Neural crest cell (in vitro differentiated cells): ENCODE measurements around the gene MBD3L4. TPM values are rescaled to one million over a fixed set of nuclear protein-coding genes. Genes with fewer than 3 reads are reported as not detected.
"Not testable (repeated sequence)": the region's sequence is repeated elsewhere in the genome, so short reads cannot be mapped to it uniquely, and the experiment has no call there.

ENCODE experiments used
- DNase-seq: peaks from one replicate; pipeline ENCODE4 v3.0.0; 2021; ENCODE audit warnings: low read depth, mixed read lengths, low spot score
- H3K27ac Mint-ChIP-seq: one replicate; pipeline ENCODE4 v1.8.0; 2021; ENCODE audit warnings: mild to moderate bottlenecking, mixed read lengths; ENCODE audit not compliant: unreplicated experiment
- H3K27me3 Mint-ChIP-seq: 2 replicates; pipeline ENCODE4 v1.8.0; 2021; ENCODE audit warnings: low read depth, mild to moderate bottlenecking, mixed read lengths
- H3K36me3 Mint-ChIP-seq: 2 replicates; pipeline ENCODE4 v1.8.0; 2021; ENCODE audit warnings: low read depth, mild to moderate bottlenecking, mixed read lengths
- H3K4me1 Mint-ChIP-seq: 2 replicates; pipeline ENCODE4 v1.8.0; 2021; ENCODE audit warnings: mixed read lengths
- H3K4me3 Mint-ChIP-seq: one replicate; pipeline ENCODE4 v1.8.0; 2021; ENCODE audit warnings: mild to moderate bottlenecking, mixed read lengths
- H3K9me3 Mint-ChIP-seq: 2 replicates; pipeline ENCODE4 v1.8.0; 2021; ENCODE audit warnings: mixed read lengths
- total RNA-seq: library from RNA; stranded (reverse); gene quantifications from 2 replicates; pipeline ENCODE4 v1.2.1, GENCODE V29; 2021
- TF ChIP-seq, protein P1 (sequence below): fragments of 200-600 bp; sonication (generic); conservative IDR thresholded peaks from 2 replicates; pipeline ENCODE4 v1.5.0; 2021; ENCODE audit warnings: antibody characterized with exemption, mild to moderate bottlenecking

The MBD3L4 gene
- total RNA-seq, 1 donor from 2014 or later = not detected

GRCh38 chr19:7041563-7041962, 1.6 kb upstream of the MBD3L4 start:
- H3K27me3 Mint-ChIP-seq, H3K36me3 Mint-ChIP-seq, H3K4me3 Mint-ChIP-seq, DNase-seq, H3K27ac Mint-ChIP-seq, H3K9me3 Mint-ChIP-seq, H3K4me1 Mint-ChIP-seq: not testable (repeated sequence)

DNA sequence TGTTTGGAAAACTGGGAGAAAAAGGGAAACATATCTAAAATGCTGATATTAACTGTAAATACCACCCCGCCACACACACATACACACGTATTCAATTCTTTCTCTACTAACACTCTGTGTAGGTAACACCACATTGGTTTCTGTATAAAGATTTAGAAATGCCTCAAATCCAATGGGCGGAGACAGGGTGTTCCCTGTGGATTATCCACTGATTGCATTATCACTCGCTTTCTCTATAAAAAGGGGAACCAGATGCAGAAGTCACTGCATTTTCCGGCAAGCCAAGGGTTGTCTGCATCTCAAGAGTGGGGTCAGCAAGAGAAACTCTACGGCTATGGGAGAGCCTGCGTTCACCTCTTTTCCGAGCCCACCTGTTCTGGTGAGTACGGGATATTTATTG, 9.7 kb downstream of the MBD3L4 start, which contains the start of gene MBD3L5:
TSS of gene MBD3L5 (plus strand) at position 301 of the 400 bp plus-strand sequence. CDS start at position 335, 34 bp downstream.
- not testable (repeated sequence) for H3K9me3 Mint-ChIP-seq, H3K36me3 Mint-ChIP-seq, DNase-seq, H3K27ac Mint-ChIP-seq, H3K4me1 Mint-ChIP-seq, H3K4me3 Mint-ChIP-seq, H3K27me3 Mint-ChIP-seq

GRCh38 chr19:7028790-7029189, 11.2 kb downstream of the MBD3L4 start:
- not testable (repeated sequence) for H3K27me3 Mint-ChIP-seq, DNase-seq, H3K36me3 Mint-ChIP-seq, H3K9me3 Mint-ChIP-seq, H3K4me1 Mint-ChIP-seq, H3K4me3 Mint-ChIP-seq, H3K27ac Mint-ChIP-seq

DNA sequence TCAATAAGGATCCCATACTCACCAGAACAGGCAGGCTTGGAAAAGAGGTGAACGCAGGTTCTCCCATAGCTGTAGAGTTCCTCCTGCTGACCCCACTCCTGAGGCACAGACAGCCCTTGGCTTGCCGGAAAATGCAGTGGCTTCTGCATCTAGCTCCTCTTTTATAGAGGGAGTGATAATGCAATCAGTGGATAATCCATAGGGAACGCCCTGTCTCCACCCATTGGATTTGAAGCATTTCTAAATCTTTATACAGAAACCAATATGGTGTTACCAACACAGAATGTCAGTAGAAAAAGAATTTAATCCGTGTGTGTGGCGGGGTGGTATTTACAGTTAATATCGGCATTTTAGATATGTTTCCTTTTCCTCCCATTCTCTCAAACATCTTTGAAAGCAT, 18.6 kb downstream of the MBD3L4 start, which contains the start of gene MBD3L2B:
TSS of gene MBD3L2B (minus strand) at position 101 of the 400 bp plus-strand sequence. CDS start at position 67, 34 bp downstream.
- H3K27me3 Mint-ChIP-seq, DNase-seq, H3K4me3 Mint-ChIP-seq, H3K27ac Mint-ChIP-seq, H3K36me3 Mint-ChIP-seq, H3K9me3 Mint-ChIP-seq, H3K4me1 Mint-ChIP-seq: not testable (repeated sequence)

- Mint-ChIP-seq H3K27me3 (peaks cover 18% of the 10 kb centered on the region), H3K36me3 (no peaks in the 10 kb centered on the region), H3K4me3 (no peak overlapping the region), H3K9me3 (no peaks in the 10 kb centered on the region), H3K4me1 (no peaks in the 10 kb centered on the region), H3K27ac (no peak overlapping the region)
- TF ChIP-seq, protein P1, sequence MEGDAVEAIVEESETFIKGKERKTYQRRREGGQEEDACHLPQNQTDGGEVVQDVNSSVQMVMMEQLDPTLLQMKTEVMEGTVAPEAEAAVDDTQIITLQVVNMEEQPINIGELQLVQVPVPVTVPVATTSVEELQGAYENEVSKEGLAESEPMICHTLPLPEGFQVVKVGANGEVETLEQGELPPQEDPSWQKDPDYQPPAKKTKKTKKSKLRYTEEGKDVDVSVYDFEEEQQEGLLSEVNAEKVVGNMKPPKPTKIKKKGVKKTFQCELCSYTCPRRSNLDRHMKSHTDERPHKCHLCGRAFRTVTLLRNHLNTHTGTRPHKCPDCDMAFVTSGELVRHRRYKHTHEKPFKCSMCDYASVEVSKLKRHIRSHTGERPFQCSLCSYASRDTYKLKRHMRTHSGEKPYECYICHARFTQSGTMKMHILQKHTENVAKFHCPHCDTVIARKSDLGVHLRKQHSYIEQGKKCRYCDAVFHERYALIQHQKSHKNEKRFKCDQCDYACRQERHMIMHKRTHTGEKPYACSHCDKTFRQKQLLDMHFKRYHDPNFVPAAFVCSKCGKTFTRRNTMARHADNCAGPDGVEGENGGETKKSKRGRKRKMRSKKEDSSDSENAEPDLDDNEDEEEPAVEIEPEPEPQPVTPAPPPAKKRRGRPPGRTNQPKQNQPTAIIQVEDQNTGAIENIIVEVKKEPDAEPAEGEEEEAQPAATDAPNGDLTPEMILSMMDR = no peak
- no peak for DNase-seq
Measured at GRCh38 chr19:7018828-7019227, 21.2 kb downstream of the MBD3L4 start.

DNA sequence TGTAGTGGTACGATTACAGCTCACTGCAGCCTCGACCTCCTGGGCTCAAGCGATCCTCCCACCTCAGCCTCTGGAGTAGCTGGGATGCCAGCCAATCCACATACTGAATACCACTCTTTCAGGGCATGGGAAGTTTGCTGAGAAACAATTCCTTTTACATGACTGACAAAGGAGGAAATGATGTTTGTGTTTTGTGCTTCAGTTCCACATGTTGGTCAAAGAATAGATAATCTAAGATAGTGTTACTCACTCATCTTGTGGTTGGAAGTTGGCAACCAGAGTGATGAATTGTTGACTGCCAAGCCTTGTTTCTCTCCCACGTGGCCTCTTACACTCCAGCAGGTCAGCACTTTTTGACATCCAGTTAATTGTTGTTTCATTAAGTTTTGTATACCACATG, 26.3 kb downstream of the MBD3L4 start:
- no peaks in the 10 kb centered on the region for H3K36me3 Mint-ChIP-seq
- TF ChIP-seq, protein P1 = no peak
- DNase-seq = no peak
- peaks cover 4% of the 10 kb centered on the region for H3K9me3 Mint-ChIP-seq
- H3K27ac Mint-ChIP-seq = no peak overlapping the region
- no peaks in the 10 kb centered on the region for H3K4me1 Mint-ChIP-seq
- no peak overlapping the region for H3K4me3 Mint-ChIP-seq
- peaks cover 21% of the 10 kb centered on the region for H3K27me3 Mint-ChIP-seq

GRCh38 chr19:7010722-7011593, 29.0 kb downstream of the MBD3L4 start:
- Mint-ChIP-seq H3K36me3 (no peaks in the 10 kb centered on the region), H3K4me3 (no peak overlapping the region), H3K9me3 (peaks cover 4% of the 10 kb centered on the region), H3K4me1 (no peaks in the 10 kb centered on the region), H3K27me3 (peaks cover 13% of the 10 kb centered on the region), H3K27ac (no peak overlapping the region)
- TF ChIP-seq, protein P1 = no peak
- no peak for DNase-seq
